GM12865 (cell line): Measurements from ENCODE around the gene LYRM7.
A peak's percentile ranks its signal among the peaks of the same experiment; 100 is the strongest.

Experiments
- DNase-seq: peaks from one replicate; pipeline ENCODE4 v3.0.0; 2010; ENCODE audit warnings: low read depth
- H3K4me3 ChIP-seq: 2 replicates; pipeline ENCODE4 v1.5.1; 2011; ENCODE audit warnings: mild to moderate bottlenecking, low read depth, low read length, control low read depth
- TF ChIP-seq, protein P1 (sequence below): IDR thresholded peaks from 2 replicates; pipeline ENCODE4 v1.5.1; 2011; ENCODE audit warnings: low read length, control low read depth, low read depth, inconsistent platforms; ENCODE audit not compliant: insufficient read depth; ENCODE audit errors: missing control alignments

LYRM7 gene

DNA sequence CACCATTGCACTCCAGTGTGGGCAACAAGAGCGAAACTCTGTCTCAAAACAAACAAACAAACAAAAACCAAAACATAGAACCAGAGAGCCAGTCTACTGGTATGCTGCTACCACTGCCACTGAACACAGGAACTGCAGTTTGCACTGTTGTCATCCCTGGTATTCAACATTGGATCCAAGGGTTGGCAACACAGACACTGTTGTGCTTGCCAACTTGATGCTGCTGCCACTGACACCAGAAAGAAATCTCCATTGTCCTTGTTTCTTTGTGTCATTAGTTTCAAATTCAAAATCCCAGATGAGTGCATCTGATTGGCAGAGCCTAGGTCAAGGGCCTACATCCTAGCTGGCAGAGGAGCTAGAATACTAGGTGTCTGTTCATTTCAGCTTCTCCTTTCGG lies 21.9 kb upstream of the LYRM7 start:
- no peak for DNase-seq
- H3K4me3 ChIP-seq = no peak overlapping the region
- TF ChIP-seq, protein P1, sequence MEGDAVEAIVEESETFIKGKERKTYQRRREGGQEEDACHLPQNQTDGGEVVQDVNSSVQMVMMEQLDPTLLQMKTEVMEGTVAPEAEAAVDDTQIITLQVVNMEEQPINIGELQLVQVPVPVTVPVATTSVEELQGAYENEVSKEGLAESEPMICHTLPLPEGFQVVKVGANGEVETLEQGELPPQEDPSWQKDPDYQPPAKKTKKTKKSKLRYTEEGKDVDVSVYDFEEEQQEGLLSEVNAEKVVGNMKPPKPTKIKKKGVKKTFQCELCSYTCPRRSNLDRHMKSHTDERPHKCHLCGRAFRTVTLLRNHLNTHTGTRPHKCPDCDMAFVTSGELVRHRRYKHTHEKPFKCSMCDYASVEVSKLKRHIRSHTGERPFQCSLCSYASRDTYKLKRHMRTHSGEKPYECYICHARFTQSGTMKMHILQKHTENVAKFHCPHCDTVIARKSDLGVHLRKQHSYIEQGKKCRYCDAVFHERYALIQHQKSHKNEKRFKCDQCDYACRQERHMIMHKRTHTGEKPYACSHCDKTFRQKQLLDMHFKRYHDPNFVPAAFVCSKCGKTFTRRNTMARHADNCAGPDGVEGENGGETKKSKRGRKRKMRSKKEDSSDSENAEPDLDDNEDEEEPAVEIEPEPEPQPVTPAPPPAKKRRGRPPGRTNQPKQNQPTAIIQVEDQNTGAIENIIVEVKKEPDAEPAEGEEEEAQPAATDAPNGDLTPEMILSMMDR = no peak

DNA sequence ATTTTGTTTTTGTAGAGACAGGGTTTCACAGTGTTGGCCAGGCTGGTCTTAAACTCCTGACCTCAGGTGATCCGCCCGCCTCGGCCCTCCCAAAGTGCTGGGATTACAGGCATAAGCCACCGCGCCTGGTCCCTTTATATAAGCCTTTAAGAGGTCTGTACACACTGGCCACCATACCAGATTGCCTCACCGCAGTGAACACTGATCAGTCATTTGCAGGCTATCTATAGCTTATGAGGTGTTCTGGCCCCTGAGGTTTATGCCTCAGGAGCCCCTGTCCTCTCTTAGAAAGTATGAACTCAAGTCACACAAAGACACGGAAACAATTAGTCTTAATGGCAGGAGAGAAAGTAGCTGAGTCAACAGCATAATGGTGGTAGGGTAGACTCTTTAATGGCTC lies 20.3 kb upstream of the LYRM7 start:
- H3K4me3 ChIP-seq = no peak overlapping the region
- TF ChIP-seq, protein P1 = no peak
- no peak for DNase-seq

DNA sequence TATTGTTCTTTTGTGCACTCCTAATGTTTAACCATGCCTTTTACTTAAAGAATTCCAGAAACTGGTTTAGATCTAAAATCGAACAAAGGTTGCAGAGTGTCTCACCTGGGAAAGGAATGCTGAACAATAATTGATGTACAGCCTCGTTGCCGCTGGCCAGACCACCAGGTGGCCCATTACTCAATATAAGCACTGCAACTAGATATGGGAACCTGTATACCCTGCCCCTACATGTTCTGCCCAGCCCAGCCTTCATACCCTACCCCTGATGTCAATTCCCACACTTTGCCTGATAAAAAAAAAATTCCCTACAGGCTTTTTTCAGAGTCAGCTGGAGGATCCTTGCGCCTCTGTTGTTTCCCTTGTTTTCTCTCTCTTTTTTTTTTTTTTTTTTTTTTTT lies 19.5 kb upstream of the LYRM7 start:
- TF ChIP-seq, protein P1 = no peak
- DNase-seq = no peak
- H3K4me3 ChIP-seq = no peak overlapping the region

DNA sequence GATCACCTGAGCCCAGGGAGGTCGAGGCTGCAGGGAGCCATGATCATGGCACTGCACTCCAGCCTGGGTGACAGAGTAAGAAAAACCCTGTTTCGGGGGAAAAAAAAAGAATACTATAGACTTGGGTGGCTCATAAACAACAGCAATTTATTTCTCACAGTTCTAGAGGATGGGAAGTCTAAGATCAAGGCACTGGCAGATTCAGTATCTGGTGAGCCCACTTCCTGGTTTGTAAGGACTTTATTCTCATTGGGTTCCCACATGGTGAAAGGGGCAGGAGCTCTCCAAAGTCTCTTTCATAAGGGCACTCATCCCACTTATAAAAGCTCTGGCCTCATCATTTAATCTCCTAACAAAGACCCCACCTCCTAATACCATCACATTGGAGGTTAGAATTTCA lies 14.4 kb upstream of the LYRM7 start:
- no peak overlapping the region for H3K4me3 ChIP-seq
- no peak for DNase-seq
- TF ChIP-seq, protein P1 = no peak

DNA sequence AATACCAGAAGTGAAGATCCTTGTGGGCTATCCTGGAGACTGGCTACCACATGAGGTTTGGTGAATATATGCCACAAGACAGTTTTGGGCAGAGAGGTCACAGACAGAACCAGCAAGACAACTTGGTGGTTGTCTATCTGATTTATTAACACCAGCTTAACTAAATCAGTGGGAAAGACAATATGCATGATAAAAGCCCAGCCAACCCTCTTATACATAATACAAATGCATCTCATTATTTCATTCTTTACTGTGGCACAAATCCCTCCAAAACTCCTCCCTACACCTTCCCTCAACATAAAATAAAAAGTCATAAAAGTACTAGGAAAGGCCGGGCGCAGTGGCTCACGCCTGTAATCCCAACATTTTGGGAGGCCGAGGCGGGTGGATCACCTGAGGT lies 13.8 kb upstream of the LYRM7 start:
- no peak overlapping the region for H3K4me3 ChIP-seq
- DNase-seq = no peak
- TF ChIP-seq, protein P1 = no peak

DNA sequence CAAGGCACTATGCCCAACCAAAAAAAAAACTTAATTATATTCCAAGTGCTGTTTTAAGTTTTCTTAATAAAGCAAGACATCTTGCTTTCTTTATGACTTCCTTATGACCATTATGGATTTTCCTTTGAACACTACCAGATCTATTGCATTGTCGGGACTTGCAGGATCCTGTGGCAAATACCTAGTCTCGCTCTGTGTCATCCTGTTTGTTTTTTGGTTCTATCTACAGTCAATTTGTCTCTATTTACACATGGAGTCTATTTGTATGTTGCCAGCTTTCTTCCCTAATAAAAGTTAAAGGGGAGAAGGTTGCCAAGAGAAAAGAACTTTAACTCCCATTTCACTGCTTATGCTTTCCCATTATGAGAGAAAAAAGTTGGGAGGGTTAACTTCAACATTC lies 10.6 kb upstream of the LYRM7 start:
- no peak overlapping the region for H3K4me3 ChIP-seq
- TF ChIP-seq, protein P1 = no peak
- DNase-seq = no peak

DNA sequence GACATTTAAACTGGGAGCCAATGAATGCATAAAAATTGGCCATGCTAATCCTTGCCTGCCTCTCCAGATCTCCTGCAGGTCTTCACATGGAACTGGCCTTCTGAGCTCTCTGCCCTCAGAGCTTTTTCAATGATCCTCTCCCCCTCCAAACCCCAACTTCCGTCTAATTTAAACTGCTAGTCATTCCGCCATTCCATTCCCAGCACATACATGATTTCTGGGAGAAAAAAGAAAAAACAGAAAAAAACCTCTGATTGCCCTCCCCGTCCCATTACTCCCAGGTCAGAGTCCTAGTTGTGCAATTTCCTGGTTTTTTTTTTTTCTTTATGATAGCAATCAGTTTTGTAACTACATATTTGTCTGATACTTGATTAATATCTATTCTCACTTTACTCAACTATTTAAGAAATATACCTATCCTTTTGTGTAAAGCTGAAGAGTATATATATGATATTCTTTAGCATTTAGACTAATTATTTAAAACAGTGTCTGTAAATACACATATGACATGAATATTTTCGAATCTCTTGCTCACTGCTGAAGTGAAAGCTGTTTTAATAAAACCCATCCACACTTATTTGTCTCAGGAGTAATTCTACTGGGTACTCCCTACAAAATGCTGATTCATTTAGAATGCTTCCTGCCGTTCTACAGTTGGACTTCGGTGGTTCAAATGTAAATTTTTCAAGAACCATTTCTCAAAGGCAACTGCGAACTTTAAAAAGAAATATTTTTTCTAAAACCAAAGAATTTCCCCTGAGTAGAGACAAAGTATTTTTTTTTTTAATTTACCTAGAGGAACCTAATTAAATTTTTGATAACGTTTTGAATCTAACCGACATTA lies 7.2 kb upstream of the LYRM7 start:
- DNase-seq = peak; percentile 40
- peak overlapping the region; percentile 99 for H3K4me3 ChIP-seq

More for the DNA sequence above, 7.2 kb upstream of the LYRM7 start:
- TF ChIP-seq, protein P1 = no peak
